A673 (cell line): ENCODE results near the gene MC4R. TPM values are rescaled to one million over a fixed set of nuclear protein-coding genes. Genes with fewer than 3 reads are reported as not detected.

Experiments
- BruUV-seq: library from RNA; stranded (reverse); fragments of 400-500 nt; replicated peaks from 2 replicates; lab custom pipeline; 2021; lab: Mats Ljungman, UMichigan
- CTCF ChIA-PET: fragments of 300-600 bp; sonication (Branson Sonifier 250); formaldehyde crosslinking; loops from one replicate; lab custom pipeline; 2022; ENCODE audit warnings: antibody characterized with exemption; lab: Charles Lee
- POLR2A ChIA-PET: fragments of 300-600 bp; sonication (Branson Sonifier 250); formaldehyde crosslinking; loops from one replicate; lab custom pipeline; 2022; ENCODE audit warnings: antibody characterized with exemption; ENCODE audit not compliant: low non-redundant PET; lab: Charles Lee
- DNase-seq: peaks from one replicate; pipeline ENCODE4 v3.0.0-alpha.2; 2015; ENCODE audit warnings: low spot score
- H3K27ac ChIP-seq: fragments of 200-600 bp; sonication (generic); 2 replicates; pipeline ENCODE4 v1.5.1; 2016; ENCODE audit warnings: mixed run types, low read depth, mild to moderate bottlenecking, mixed read lengths, antibody characterized with exemption, low read length; ENCODE audit not compliant: poor library complexity, severe bottlenecking
- H3K27me3 ChIP-seq: fragments of 200-600 bp; sonication (generic); replicated peaks from 2 replicates; pipeline ENCODE4 v1.6.1; 2017; ENCODE audit warnings: mixed run types, low read depth, mild to moderate bottlenecking, mixed read lengths, antibody characterized with exemption, low read length; ENCODE audit not compliant: insufficient read depth, poor library complexity
- H3K36me3 ChIP-seq: fragments of 200-600 bp; sonication (generic); 2 replicates; pipeline ENCODE4 v1.6.1; 2016; ENCODE audit warnings: mixed run types, mild to moderate bottlenecking, mixed read lengths, antibody characterized with exemption, low read length; ENCODE audit not compliant: insufficient read depth, poor library complexity, severe bottlenecking
- H3K4me1 ChIP-seq: fragments of 200-600 bp; sonication (generic); 2 replicates; pipeline ENCODE4 v1.6.1; 2017; ENCODE audit warnings: mixed run types, mild to moderate bottlenecking, mixed read lengths, antibody characterized with exemption, low read length; ENCODE audit not compliant: insufficient read depth, poor library complexity, severe bottlenecking
- H3K4me3 ChIP-seq: fragments of 200-600 bp; sonication (generic); 2 replicates; pipeline ENCODE4 v1.5.1; 2016; ENCODE audit warnings: low read depth, mixed run types, mild to moderate bottlenecking, mixed read lengths, low read length; ENCODE audit not compliant: poor library complexity, severe bottlenecking
- H3K9me3 ChIP-seq: fragments of 200-600 bp; sonication (generic); 2 replicates; pipeline ENCODE4 v1.6.1; 2016; ENCODE audit warnings: mixed run types, low read depth, mild to moderate bottlenecking, mixed read lengths, antibody characterized with exemption, low read length; ENCODE audit not compliant: poor library complexity, severe bottlenecking
- CTCF ChIP-seq: fragments of 300-800, 200-600 bp; sonication (generic); conservative IDR thresholded peaks from 2 replicates; pipeline ENCODE4 v1.5.1; 2017; ENCODE audit warnings: low read depth, mild to moderate bottlenecking, antibody characterized with exemption, low read length, moderate library complexity, mixed read lengths
- EZH2 ChIP-seq: fragments of 200-600 bp; sonication (generic); IDR thresholded peaks from 2 replicates; pipeline ENCODE4 v1.6.1; 2017; ENCODE audit warnings: borderline replicate concordance, low read depth, mild to moderate bottlenecking, mixed read lengths, antibody characterized with exemption, low read length; ENCODE audit not compliant: poor library complexity, severe bottlenecking
- intact Hi-C: fragments of 100-400 bp; cut with micrococcal nuclease; formaldehyde crosslinking; loops from one replicate; pipeline ENCODE4 v1.10.0; 2022; ENCODE audit not compliant: unreplicated experiment
- total RNA-seq: library from RNA; stranded (reverse); gene quantifications from 2 replicates; pipeline ENCODE4 v1.2.3, GENCODE V29; 2021

Gene MC4R
- total RNA-seq, 1 experiment from 2014 or later: not detected

GRCh38 chr18:60350941-60351340, 21.6 kb downstream of the MC4R start:
- no peak for DNase-seq
- H3K4me1 ChIP-seq: no peaks in the 10 kb centered on the region
- no TSS peak for BruUV-seq
- no peaks in the 10 kb centered on the region for H3K9me3 ChIP-seq
- H3K27me3 ChIP-seq: peaks cover 8% of the 10 kb centered on the region
- TF ChIP-seq EZH2 (no peak), CTCF (no peak)
- POLR2A ChIA-PET: no interaction called here
- no peaks in the 10 kb centered on the region for H3K36me3 ChIP-seq
- CTCF ChIA-PET: no interaction called here
- H3K27ac ChIP-seq: no peak overlapping the region
- intact Hi-C loops: no loop called here
- H3K4me3 ChIP-seq: no peak overlapping the region

GRCh38 chr18:60350150-60350549, 22.4 kb downstream of the MC4R start:
- no TSS peak for BruUV-seq
- POLR2A ChIA-PET: interaction anchor here (0.6 kb wide), 1 partner anchor 129 kb away, joined by 3 read pairs; no protein-coding TSS in a partner anchor
- Histone ChIP-seq H3K9me3 (no peaks in the 10 kb centered on the region), H3K27ac (no peak overlapping the region), H3K4me1 (no peaks in the 10 kb centered on the region), H3K4me3 (no peak overlapping the region), H3K36me3 (no peaks in the 10 kb centered on the region), H3K27me3 (peaks cover 8% of the 10 kb centered on the region)
- DNase-seq: no peak
- intact Hi-C loops: no loop called here
- CTCF ChIA-PET: no interaction called here
- no peak for TF ChIP-seq EZH2

- no TSS peak for BruUV-seq
- TF ChIP-seq EZH2 (no peak), CTCF (no peak)
- no peaks in the 10 kb centered on the region for H3K36me3 ChIP-seq
- H3K4me1 ChIP-seq: no peaks in the 10 kb centered on the region
- CTCF ChIA-PET: no interaction called here
- no peak overlapping the region for H3K27ac ChIP-seq
- POLR2A ChIA-PET: no interaction called here
- no peak for DNase-seq
- H3K4me3 ChIP-seq: no peak overlapping the region
- no peaks in the 10 kb centered on the region for H3K9me3 ChIP-seq
- intact Hi-C loops: no loop called here
- H3K27me3 ChIP-seq: peaks cover 19% of the 10 kb centered on the region
These were observed 25.0 kb downstream of the MC4R start for GRCh38 chr18:60347526-60348045.

GRCh38 chr18:60339018-60339417, 33.6 kb downstream of the MC4R start:
- Histone ChIP-seq H3K27me3 (peaks cover 18% of the 10 kb centered on the region), H3K9me3 (no peaks in the 10 kb centered on the region), H3K27ac (no peak overlapping the region), H3K4me1 (no peaks in the 10 kb centered on the region), H3K4me3 (no peak overlapping the region), H3K36me3 (no peaks in the 10 kb centered on the region)
- no peak for DNase-seq
- BruUV-seq: no TSS peak
- CTCF ChIA-PET: no interaction called here
- TF ChIP-seq EZH2: no peak
- TF ChIP-seq CTCF: no peak
- POLR2A ChIA-PET: no interaction called here
- intact Hi-C loops: no loop called here
